Neuron (in vitro differentiated cells): ENCODE results near the gene TRMU.

Experiments used
- H2AFZ ChIP-seq: one replicate; pipeline ENCODE4 v1.6.1; 2013; ENCODE audit warnings: low read depth, mild to moderate bottlenecking, inconsistent platforms, low read length, moderate library complexity
- H3K27me3 ChIP-seq: one replicate; pipeline ENCODE4 v1.6.1; 2013; ENCODE audit warnings: low read length; ENCODE audit not compliant: insufficient read depth
- H3K36me3 ChIP-seq: one replicate; pipeline ENCODE4 v1.6.1; 2013; ENCODE audit warnings: low read length; ENCODE audit not compliant: insufficient read depth
- H3K4me1 ChIP-seq: one replicate; pipeline ENCODE4 v1.6.1; 2013; ENCODE audit warnings: low read length; ENCODE audit not compliant: insufficient read depth
- H3K4me3 ChIP-seq: 2 replicates; pipeline ENCODE4 v1.5.1; 2013; ENCODE audit warnings: mild to moderate bottlenecking, low read length, moderate library complexity
- H3K9me3 ChIP-seq: one replicate; pipeline ENCODE4 v1.6.1; 2013; ENCODE audit warnings: low read length

Gene TRMU

DNA sequence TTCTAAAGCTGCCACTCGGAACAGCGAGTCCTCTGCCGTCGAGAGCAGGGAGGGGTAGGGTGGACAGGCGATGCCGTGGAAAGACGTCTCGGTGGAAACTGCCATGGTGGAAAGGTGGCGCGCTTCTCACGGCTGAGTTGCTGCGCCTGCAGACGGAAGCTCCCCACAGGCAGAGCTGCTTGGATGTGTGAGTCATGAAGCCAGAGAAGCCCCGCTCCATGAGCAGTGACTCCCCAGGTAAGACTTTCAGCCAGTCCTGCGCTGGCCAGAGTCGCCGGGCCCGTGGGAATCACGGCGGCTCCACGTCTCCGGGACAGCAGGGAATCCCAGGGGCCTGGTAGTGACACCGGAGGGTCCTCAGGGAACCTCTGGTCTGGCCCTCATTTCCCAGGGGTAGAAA is 4.0 kb upstream of the TRMU start:
- peaks cover 2% of the 10 kb centered on the region for H3K4me1 ChIP-seq

DNA sequence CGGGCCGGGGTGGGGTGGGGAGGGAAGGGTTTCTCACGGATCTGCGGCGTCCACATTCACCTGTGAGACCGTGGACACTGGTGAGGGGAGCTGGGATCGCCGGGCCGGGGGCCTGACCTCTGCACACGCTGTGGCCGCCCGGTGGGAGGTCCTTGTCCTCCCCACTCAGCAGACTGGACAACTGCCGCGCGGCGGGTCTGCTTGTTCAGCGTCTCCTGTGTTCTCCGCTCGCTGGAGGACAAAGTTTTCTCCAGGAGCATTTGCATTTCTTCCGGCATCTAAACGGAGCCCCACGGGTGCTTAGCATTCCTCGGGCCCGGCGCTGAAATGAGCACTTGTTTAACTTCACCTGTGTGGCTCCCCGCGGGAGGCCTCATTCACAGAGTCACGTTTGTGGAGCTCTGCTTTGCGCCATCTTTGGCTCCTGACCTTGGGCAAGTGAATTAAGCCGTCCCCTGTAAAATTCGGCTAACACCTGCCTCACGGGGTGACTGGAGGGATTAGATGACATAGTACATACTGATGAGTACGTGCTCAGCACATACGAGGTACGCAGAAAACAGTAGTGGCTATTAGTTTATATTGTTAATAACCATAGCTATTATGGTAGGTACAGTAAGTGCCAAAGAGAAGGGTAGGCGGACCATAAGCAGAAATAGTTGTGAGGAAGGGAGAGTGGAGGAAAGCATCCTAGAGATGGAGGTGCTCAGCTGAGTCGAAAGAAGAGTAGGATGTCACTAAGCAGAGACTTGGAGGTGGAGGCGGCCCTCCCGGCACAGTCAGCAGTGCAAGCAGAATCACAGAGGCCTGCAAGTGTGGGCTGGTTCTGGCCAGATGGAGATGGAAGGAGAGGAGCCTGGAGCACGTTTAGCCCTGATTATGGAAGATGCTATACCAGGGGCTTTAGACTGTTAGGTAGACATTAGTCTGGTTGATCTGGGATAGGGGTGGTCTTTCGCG is 885 bp downstream of the TRMU start:
- Histone ChIP-seq H2AFZ (peak overlapping the region; percentile 40), H3K27me3 (no peaks in the 10 kb centered on the region), H3K4me1 (peaks cover 9% of the 10 kb centered on the region), H3K4me3 (peak overlapping the region; percentile 71), H3K36me3 (peaks cover 42% of the 10 kb centered on the region), H3K9me3 (no peaks in the 10 kb centered on the region)

More for the DNA sequence above, 4.0 kb upstream of the TRMU start:
- H3K4me3 ChIP-seq, result no peak overlapping the region
- no peaks in the 10 kb centered on the region for H3K27me3 ChIP-seq
- H3K36me3 ChIP-seq, result peaks cover 48% of the 10 kb centered on the region
- H2AFZ ChIP-seq, result no peak overlapping the region
- no peaks in the 10 kb centered on the region for H3K9me3 ChIP-seq

- H3K4me3 ChIP-seq, result no peak overlapping the region
- H3K4me1 ChIP-seq, result peaks cover 9% of the 10 kb centered on the region
- no peaks in the 10 kb centered on the region for H3K27me3 ChIP-seq
- H3K36me3 ChIP-seq, result peaks cover 46% of the 10 kb centered on the region
- H2AFZ ChIP-seq, result no peak overlapping the region
- no peaks in the 10 kb centered on the region for H3K9me3 ChIP-seq
Measured at GRCh38 chr22:46337870-46338269, 2.4 kb downstream of the TRMU start.

- H3K4me1 ChIP-seq, result peaks cover 12% of the 10 kb centered on the region
- peaks cover 50% of the 10 kb centered on the region for H3K36me3 ChIP-seq
- no peak overlapping the region for H2AFZ ChIP-seq
- no peak overlapping the region for H3K4me3 ChIP-seq
- no peaks in the 10 kb centered on the region for H3K9me3 ChIP-seq
- no peaks in the 10 kb centered on the region for H3K27me3 ChIP-seq
Measured at GRCh38 chr22:46338636-46339035, 3.1 kb downstream of the TRMU start.

GRCh38 chr22:46339956-46340355 is 4.4 kb downstream of the TRMU start:
- Histone ChIP-seq H3K4me3 (no peak overlapping the region), H3K9me3 (no peaks in the 10 kb centered on the region), H3K27me3 (no peaks in the 10 kb centered on the region), H3K4me1 (peaks cover 12% of the 10 kb centered on the region), H2AFZ (no peak overlapping the region), H3K36me3 (peaks cover 62% of the 10 kb centered on the region)

DNA sequence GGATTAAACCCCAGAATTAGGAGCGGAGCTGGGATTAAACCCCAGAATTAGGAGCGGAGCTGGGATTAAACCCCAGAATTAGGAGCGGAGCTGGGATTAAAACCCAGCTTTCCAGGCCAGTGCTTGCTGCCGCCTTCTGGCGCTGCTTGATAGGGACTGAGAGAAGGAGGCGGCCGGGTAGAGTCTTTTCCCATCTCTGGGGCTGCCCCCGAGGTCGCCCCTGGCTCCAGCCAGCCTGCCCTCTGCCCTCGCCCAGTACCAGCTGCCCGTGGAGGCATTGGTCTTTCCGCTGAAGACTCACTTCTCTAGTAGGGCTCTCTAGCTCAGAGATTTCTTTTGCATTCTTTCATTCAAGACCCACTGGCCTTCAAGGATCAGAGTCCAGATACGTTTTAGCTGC is 5.2 kb downstream of the TRMU start:
- Histone ChIP-seq H3K36me3 (peaks cover 68% of the 10 kb centered on the region), H3K27me3 (no peaks in the 10 kb centered on the region), H3K4me3 (no peak overlapping the region), H3K4me1 (peaks cover 12% of the 10 kb centered on the region), H2AFZ (no peak overlapping the region), H3K9me3 (no peaks in the 10 kb centered on the region)

DNA sequence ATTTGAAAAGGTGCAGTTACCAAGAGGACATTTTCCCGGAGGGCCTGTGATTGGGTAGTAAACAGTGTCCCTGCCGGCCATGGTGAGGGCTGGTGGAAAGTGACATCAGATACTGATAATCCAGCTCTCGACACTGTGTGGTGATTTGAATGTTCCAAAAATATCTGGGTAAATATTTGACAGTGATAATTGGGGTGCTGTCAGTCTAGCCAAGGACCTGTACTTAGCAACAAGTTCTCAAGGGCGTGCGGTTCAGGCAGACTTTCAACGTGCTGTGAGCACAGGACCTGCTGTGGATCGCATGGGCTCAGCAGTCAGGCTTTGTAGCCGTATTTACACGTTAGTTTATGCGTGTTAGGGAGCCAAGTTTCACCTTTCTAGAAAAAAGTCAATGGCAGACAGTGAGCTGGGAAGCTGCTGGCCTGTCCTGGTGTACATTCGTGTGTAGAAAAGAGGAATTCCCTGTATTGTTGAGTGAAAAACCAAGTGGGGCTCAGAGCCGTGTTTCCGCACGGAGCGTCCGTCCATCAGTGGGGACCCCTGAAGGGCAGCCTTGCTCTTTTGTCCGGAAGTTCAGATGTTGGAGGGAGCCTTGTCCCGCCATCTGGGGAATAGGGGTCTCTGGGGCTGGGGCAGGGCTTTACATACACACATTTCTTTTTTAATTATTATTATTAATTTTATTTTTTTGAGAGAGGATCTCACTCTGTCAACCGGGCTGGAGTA is 11.3 kb downstream of the TRMU start:
- Histone ChIP-seq H3K9me3 (no peaks in the 10 kb centered on the region), H3K36me3 (peaks cover 80% of the 10 kb centered on the region), H3K4me1 (peaks cover 4% of the 10 kb centered on the region), H2AFZ (no peak overlapping the region), H3K27me3 (no peaks in the 10 kb centered on the region), H3K4me3 (no peak overlapping the region)

DNA sequence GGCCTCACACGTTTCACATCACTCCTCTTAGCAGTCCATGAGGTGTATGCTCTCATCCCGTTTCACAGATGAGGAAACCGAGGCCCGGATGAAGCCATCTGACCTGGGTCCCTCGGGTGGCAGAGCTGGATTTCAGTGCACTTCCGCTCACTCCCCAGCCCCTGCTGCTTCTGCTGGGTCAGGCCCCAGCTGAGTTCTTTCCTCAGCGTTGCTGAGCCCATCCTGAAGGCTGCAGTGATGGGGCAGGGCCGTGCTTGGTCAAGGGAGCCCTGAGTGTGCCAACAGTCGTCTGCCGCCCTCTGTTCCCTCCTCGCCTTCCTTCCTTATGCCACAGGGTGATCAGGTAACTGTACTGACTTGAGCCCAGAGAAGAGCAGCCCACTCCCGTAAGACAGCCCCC is 12.1 kb downstream of the TRMU start:
- Histone ChIP-seq H3K27me3 (no peaks in the 10 kb centered on the region), H2AFZ (no peak overlapping the region), H3K4me1 (peaks cover 4% of the 10 kb centered on the region), H3K9me3 (no peaks in the 10 kb centered on the region), H3K4me3 (no peak overlapping the region), H3K36me3 (peaks cover 83% of the 10 kb centered on the region)

DNA sequence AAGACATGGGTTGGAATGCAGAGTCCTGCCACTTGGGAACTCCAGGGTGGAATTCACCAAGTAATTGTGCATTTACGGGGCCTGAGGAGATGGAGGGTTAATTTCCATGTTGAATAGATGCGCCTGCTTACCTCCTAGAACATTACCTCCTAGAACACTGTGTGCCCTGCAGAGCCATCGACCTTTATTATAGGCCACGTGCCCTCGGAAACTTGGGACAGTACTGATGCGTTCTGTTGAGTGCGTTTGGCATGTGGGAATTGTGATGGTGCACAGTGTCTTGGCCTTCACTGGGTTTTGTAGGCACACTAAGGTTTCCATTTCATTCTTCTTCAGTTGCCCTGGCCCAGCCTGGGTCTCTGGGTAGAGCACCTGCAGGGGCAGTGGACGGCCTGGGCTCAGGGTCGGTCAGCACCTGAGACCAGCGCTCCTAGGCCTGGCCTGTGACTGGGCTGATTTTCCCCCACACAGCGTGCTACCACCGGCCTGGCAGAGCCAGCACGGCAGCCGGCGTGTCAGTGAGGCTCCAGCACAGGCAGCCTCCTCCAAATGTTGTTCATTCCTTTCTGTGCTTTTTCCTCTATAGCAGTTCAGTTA is 12.7 kb downstream of the TRMU start:
- Histone ChIP-seq H3K27me3 (no peaks in the 10 kb centered on the region), H2AFZ (no peak overlapping the region), H3K4me1 (peaks cover 4% of the 10 kb centered on the region), H3K9me3 (no peaks in the 10 kb centered on the region), H3K36me3 (peaks cover 86% of the 10 kb centered on the region), H3K4me3 (no peak overlapping the region)

GRCh38 chr22:46349238-46349637 is 13.7 kb downstream of the TRMU start:
- peaks cover 84% of the 10 kb centered on the region for H3K36me3 ChIP-seq

GRCh38 chr22:46349681-46350080 is 14.2 kb downstream of the TRMU start:
- peaks cover 84% of the 10 kb centered on the region for H3K36me3 ChIP-seq

More at GRCh38 chr22:46349238-46349637, 13.7 kb downstream of the TRMU start:
- no peak overlapping the region for H3K4me3 ChIP-seq
- no peaks in the 10 kb centered on the region for H3K9me3 ChIP-seq
- H3K27me3 ChIP-seq, result no peaks in the 10 kb centered on the region
- no peaks in the 10 kb centered on the region for H3K4me1 ChIP-seq
- no peak overlapping the region for H2AFZ ChIP-seq

DNA sequence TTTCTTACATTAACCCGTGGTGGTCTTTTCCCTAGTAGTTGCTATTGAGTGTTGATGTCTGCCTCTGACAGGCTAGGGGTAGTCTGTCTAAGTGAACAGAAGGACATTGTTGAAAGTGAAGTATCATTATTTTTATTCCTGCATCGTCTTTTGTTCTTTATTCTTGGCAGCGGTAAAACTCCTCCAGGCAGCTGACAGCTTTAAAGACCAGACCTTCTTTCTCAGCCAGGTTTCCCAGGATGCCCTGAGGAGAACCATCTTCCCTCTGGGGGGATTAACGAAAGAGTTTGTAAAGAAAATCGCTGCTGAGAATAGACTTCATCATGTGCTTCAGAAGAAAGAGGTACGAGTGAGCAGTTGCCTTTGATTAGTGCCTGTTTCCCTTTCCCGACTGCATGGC is 14.6 kb downstream of the TRMU start:
- Histone ChIP-seq H3K9me3 (no peaks in the 10 kb centered on the region), H3K36me3 (peaks cover 85% of the 10 kb centered on the region), H3K4me1 (no peaks in the 10 kb centered on the region), H3K4me3 (no peak overlapping the region), H2AFZ (no peak overlapping the region), H3K27me3 (no peaks in the 10 kb centered on the region)

More at GRCh38 chr22:46349681-46350080, 14.2 kb downstream of the TRMU start:
- H3K4me3 ChIP-seq, result no peak overlapping the region
- H3K9me3 ChIP-seq, result no peaks in the 10 kb centered on the region
- H2AFZ ChIP-seq, result no peak overlapping the region
- no peaks in the 10 kb centered on the region for H3K27me3 ChIP-seq
- no peaks in the 10 kb centered on the region for H3K4me1 ChIP-seq

GRCh38 chr22:46350646-46351045 is 15.1 kb downstream of the TRMU start:
- H3K4me3 ChIP-seq, result no peak overlapping the region
- H3K9me3 ChIP-seq, result no peaks in the 10 kb centered on the region
- H3K36me3 ChIP-seq, result peaks cover 82% of the 10 kb centered on the region
- H3K4me1 ChIP-seq, result no peaks in the 10 kb centered on the region
- no peak overlapping the region for H2AFZ ChIP-seq
- H3K27me3 ChIP-seq, result no peaks in the 10 kb centered on the region
